ENCODE data around the gene C3.

The C3 gene

GRCh38 chr19:6744381-6745301 lies 24.2 kb upstream of the C3 start:
- no peak for DNase-seq

GRCh38 chr19:6743714-6744380 lies 23.4 kb upstream of the C3 start:
- no peak for DNase-seq

- DNase-seq, result no peak
Measured at GRCh38 chr19:6743066-6743465, 22.6 kb upstream of the C3 start.

- peak; percentile 16 for DNase-seq
Measured at GRCh38 chr19:6740589-6741343, 20.3 kb upstream of the C3 start.

GRCh38 chr19:6739883-6740588 lies 19.6 kb upstream of the C3 start:
- peak; percentile 19 for DNase-seq

GRCh38 chr19:6739390-6739882 lies 19.0 kb upstream of the C3 start, which contains the start of gene TRIP10:
Gene TRIP10, plus strand, starts transcription at chr19:6739680. Its CDS starts 82 bp downstream, at chr19:6739762.
- DNase-seq, result peak; percentile 77

GRCh38 chr19:6738787-6739389 lies 18.4 kb upstream of the C3 start:
- DNase-seq, result peak; percentile 17

- DNase-seq, result peak; percentile 57
Measured at GRCh38 chr19:6737873-6738786, 17.7 kb upstream of the C3 start.

- DNase-seq, result peak; percentile 97
Measured at GRCh38 chr19:6737284-6737872, 16.9 kb upstream of the C3 start, which contains the start of gene GPR108. Gene GPR108, minus strand, starts transcription at chr19:6737580. Its CDS starts 4 bp downstream, at chr19:6737576.

- DNase-seq, result no peak
Measured at GRCh38 chr19:6736917-6737283, 16.4 kb upstream of the C3 start.

GRCh38 chr19:6736169-6736916 lies 15.9 kb upstream of the C3 start:
- peak; percentile 45 for DNase-seq

- DNase-seq, result no peak
Measured at GRCh38 chr19:6735181-6735911, 14.9 kb upstream of the C3 start.

- no peak for DNase-seq
Measured at GRCh38 chr19:6734096-6734696, 13.7 kb upstream of the C3 start.

GRCh38 chr19:6733338-6734095 lies 13.1 kb upstream of the C3 start:
- DNase-seq, result no peak

GRCh38 chr19:6732803-6733337 lies 12.4 kb upstream of the C3 start:
- DNase-seq, result no peak

GRCh38 chr19:6731822-6732221 lies 11.4 kb upstream of the C3 start:
- no peak for DNase-seq

- DNase-seq, result no peak
Measured at GRCh38 chr19:6730941-6731670, 10.7 kb upstream of the C3 start.

Data from T-helper 9 cell (primary cell).